Uterus (tissue), 4 donors: ENCODE measurements around the gene TBL1X. TPM values are rescaled to one million over a fixed set of nuclear protein-coding genes. Genes with fewer than 3 reads are reported as not detected.
"Not testable (repeated sequence)": the region's sequence is repeated elsewhere in the genome, so short reads cannot be mapped to it uniquely, and the experiment has no call there.

ENCODE experiments used
- DNase-seq, 2 donors: peaks; one replicate each; pipeline ENCODE4 v3.0.0-alpha.2; 2019 to 2020
- H3K27ac ChIP-seq, 2 donors: fragments of 200-600 bp; sonication (generic); 1 replicate in 1 of 2; 2 replicates in 1 of 2; pipeline ENCODE4 v1.5.1; 2016 to 2018
- H3K27me3 ChIP-seq, 2 donors: fragments of 200-600 bp; sonication (generic); one replicate each; pipeline ENCODE4 v1.5.1; 2018 to 2019; ENCODE audit warnings: control low read depth in 1 of 2
- H3K36me3 ChIP-seq, 2 donors: fragments of 200-600 bp; sonication (generic); one replicate each; pipeline ENCODE4 v1.5.1; 2019; ENCODE audit warnings: control low read depth in 1 of 2
- H3K4me1 ChIP-seq, 2 donors: fragments of 200-600 bp; sonication (generic); one replicate each; pipeline ENCODE4 v1.5.1; 2018 to 2019; ENCODE audit warnings: control low read depth in 1 of 2
- H3K4me3 ChIP-seq, 2 donors: fragments of 200-600 bp; sonication (generic); 1 replicate in 1 of 2; 2 replicates in 1 of 2; pipeline ENCODE4 v1.5.1; 2018 to 2019; ENCODE audit warnings: mild to moderate bottlenecking in 1 of 2
- H3K9me3 ChIP-seq, 2 donors: fragments of 200-600 bp; sonication (generic); one replicate each; pipeline ENCODE4 v1.5.1; 2019; ENCODE audit warnings: control low read depth in 1 of 2
- POLR2A ChIP-seq, 2 donors: fragments of 450-650 bp; IDR thresholded peaks; one replicate each; pipeline ENCODE4 v1.6.1; 2016; ENCODE audit warnings: antibody characterized with exemption in 2 of 2, mild to moderate bottlenecking in 1 of 2, moderate library complexity in 1 of 2
- intact Hi-C: fragments of 100-400 bp; cut with DNase I; formaldehyde crosslinking; loops from one replicate; pipeline ENCODE4 v1.15.1; 2023; ENCODE audit warnings: low total_unique reads
- total RNA-seq, 4 donors: library from RNA; depleted of rRNA in 3 of 4; stranded (reverse); fragments of >200 nt in 3 of 4; gene quantifications; one replicate each; pipeline versions ENCODE4 v1.1.0 to v1.2.4, GENCODE V29; 2014 to 2023
- TF ChIP-seq, protein P1 (sequence below), 4 experiments: fragments of 200-600 bp in 2 of 4; fragments of 450-650 bp in 2 of 4; sonication (generic) in 2 of 4; IDR thresholded peaks; one replicate each; pipeline ENCODE4 v1.5.1; 2016 to 2019; ENCODE audit warnings: antibody characterized with exemption in 4 of 4, mild to moderate bottlenecking in 2 of 4, moderate library complexity in 1 of 4
- donor health status: DM: yes; HTN: yes; CAD: no.

TBL1X gene
- total RNA-seq, 4 donors from 2014 or later: 15.4 to 121 (median 47.7) TPM

DNA sequence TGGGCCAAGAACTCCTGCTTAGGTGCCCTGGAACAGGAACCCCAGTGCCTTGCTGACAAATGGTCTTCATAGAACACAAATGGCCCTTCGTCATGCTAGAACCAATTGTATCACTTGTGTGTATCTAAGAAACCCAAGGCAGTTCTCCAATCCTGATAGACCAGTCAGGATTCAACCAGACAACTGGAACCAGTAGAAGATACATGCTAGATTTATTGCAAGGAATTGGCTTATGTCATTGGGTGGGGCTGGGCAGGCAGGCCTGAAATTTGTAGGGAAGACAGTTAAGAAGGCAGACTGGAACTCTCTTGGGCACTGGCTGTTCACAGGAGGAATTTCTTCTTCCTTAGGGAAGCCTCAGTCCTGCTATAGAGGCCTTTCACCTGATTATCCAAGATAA, 17.0 kb upstream of the TBL1X start:
- intact Hi-C loops: loop anchor here (10.0 kb wide), 1 partner anchor 83 kb away; no protein-coding TSS in a partner anchor

DNA sequence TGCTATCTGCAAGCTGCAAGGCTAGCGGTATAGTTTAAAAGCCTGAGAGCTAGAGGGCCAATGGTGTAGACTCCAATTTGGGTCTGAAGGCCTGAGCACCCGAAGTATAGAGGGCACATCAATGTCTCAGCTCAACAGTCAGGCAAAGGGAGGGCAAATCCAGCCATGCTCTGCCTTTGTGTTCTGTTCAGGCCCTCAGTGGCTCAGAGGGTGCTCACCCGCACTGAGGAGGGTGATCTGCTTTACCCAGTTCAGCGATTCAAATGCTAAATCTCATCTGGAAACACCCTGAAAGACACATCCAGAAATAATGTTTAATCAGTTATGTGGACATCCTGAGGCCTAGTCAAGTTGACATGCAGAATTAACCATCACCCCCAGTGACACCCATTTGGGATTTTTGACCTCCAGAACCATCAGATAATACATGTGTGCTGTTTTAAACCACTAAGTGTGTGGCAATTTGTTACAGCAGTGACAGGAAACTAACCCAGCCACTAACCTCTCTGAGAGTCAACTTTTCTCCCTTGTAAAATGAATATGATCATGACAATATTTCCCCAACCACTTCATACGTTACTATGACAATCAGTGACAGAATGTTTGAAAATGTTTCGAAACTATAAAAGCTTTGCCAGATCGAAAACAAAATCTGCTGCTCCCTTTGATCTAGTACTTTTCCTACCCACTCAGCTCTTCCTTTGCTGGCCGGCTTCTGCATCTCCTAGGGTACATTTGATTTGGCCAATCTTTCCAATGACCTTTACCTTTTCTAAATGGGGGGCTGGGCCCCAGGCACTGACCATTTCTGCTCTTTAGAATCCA, 8.4 kb upstream of the TBL1X start:
- TF ChIP-seq, protein P1, sequence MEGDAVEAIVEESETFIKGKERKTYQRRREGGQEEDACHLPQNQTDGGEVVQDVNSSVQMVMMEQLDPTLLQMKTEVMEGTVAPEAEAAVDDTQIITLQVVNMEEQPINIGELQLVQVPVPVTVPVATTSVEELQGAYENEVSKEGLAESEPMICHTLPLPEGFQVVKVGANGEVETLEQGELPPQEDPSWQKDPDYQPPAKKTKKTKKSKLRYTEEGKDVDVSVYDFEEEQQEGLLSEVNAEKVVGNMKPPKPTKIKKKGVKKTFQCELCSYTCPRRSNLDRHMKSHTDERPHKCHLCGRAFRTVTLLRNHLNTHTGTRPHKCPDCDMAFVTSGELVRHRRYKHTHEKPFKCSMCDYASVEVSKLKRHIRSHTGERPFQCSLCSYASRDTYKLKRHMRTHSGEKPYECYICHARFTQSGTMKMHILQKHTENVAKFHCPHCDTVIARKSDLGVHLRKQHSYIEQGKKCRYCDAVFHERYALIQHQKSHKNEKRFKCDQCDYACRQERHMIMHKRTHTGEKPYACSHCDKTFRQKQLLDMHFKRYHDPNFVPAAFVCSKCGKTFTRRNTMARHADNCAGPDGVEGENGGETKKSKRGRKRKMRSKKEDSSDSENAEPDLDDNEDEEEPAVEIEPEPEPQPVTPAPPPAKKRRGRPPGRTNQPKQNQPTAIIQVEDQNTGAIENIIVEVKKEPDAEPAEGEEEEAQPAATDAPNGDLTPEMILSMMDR (IDR thresholded peaks at IDR 0.05): no peak
- no peak for TF ChIP-seq POLR2A (IDR thresholded peaks at IDR 0.05)
- no peak for DNase-seq
- Histone ChIP-seq H3K9me3 (no peaks in the 10 kb centered on the region), H3K36me3 (no peaks in the 10 kb centered on the region), H3K27ac (no peak overlapping the region), H3K4me1 (no peaks in the 10 kb centered on the region), H3K27me3 (no peaks in the 10 kb centered on the region), H3K4me3 (no peak overlapping the region)
- intact Hi-C loops: no loop called here

More for the DNA sequence above, 17.0 kb upstream of the TBL1X start:
- Histone ChIP-seq H3K4me1 (no peaks in the 10 kb centered on the region), H3K36me3 (no peaks in the 10 kb centered on the region), H3K27ac (no peak overlapping the region), H3K4me3 (no peak overlapping the region), H3K9me3 (no peaks in the 10 kb centered on the region), H3K27me3 (no peaks in the 10 kb centered on the region)
- TF ChIP-seq POLR2A (IDR thresholded peaks at IDR 0.05): no peak
- TF ChIP-seq, protein P1 (IDR thresholded peaks at IDR 0.05): no peak
- DNase-seq: no peak

DNA sequence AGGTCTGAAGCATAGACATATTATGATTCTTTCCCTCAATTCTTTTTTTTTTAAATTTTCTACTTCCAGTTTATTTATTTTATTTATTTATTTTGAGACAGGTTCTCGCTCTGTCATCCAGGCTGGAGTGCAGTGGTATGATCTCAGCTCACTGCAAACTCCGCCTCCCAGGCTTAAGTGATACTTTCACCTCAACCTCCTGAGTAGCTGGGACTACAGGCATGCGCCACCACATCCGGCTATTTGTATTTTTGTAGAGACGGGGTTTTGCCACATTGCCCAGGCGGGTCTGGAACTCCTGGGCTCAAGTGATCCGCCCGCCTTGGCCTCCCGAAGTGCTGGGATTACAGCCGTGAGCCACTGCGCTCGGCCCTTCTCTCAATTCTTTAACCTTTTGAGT, 6.8 kb upstream of the TBL1X start:
- H3K9me3 ChIP-seq, H3K27me3 ChIP-seq, H3K4me3 ChIP-seq, H3K36me3 ChIP-seq, DNase-seq, H3K4me1 ChIP-seq, intact Hi-C loops, H3K27ac ChIP-seq: not testable (repeated sequence)

DNA sequence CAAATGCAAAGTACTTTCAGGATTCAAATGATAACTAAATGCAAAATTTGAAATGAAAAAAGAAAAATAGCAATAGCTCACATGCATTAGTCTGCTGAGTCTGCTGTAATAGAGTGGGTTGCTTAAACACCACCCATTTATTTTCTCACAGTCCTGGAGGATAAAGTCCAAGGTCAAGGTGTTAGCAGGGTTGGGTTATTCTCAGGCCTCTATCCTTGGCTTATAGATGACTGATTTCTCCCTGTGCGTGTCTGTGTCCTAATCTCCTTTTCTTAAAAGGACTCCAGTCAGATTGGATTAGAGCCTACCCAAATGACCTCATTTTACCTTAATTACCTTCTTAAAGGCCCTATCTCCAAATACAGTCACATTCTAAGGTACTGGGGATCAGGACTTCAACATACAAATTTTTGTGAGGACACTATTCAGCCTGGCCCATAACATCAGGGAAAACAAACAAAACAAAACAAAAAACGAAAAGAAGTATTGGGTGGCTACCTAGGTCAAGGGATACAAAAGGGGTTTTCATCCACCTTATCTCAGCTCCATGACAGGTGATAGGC, 6.3 kb upstream of the TBL1X start:
- Histone ChIP-seq H3K27me3 (no peaks in the 10 kb centered on the region), H3K4me3 (no peak overlapping the region), H3K36me3 (no peaks in the 10 kb centered on the region), H3K4me1 (no peaks in the 10 kb centered on the region), H3K27ac (no peak overlapping the region), H3K9me3 (no peaks in the 10 kb centered on the region)
- TF ChIP-seq, protein P1 (IDR thresholded peaks at IDR 0.05): no peak
- no peak for TF ChIP-seq POLR2A (IDR thresholded peaks at IDR 0.05)
- intact Hi-C loops: no loop called here
- no peak for DNase-seq

DNA sequence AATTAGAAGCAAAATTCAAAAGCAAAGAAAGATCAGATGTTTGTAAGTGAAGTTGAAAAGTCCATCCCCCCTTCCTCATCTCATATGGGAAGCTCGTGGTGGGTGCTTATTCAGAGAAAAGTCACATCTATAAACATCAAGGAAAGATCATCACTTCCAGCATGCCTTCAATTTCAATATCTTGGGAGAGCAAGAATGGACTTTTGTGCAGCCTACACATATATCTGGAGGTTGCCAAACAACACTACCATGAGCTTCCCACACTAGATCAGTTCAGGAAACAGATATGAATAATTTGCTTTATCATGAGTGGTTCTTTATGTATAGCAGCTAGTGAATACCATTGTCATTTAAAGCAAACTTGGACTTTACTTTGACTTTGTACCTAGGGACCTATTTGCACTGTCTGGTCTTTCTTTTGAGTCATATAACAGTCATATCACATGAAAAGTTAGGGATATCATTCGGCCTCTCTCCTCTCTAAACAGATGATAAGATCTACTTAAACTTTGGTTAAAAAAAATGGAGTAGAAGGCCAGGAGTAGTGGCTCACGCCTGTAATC, 5.6 kb upstream of the TBL1X start:
- no peak overlapping the region for H3K27ac ChIP-seq
- no peaks in the 10 kb centered on the region for H3K36me3 ChIP-seq
- H3K27me3 ChIP-seq: no peaks in the 10 kb centered on the region
- no peaks in the 10 kb centered on the region for H3K9me3 ChIP-seq
- H3K4me1 ChIP-seq: no peaks in the 10 kb centered on the region
- no peak for TF ChIP-seq POLR2A (IDR thresholded peaks at IDR 0.05)
- TF ChIP-seq, protein P1 (IDR thresholded peaks at IDR 0.05): no peak
- DNase-seq: no peak
- H3K4me3 ChIP-seq: no peak overlapping the region
- intact Hi-C loops: no loop called here
